BJ (cell line): Measurements from ENCODE around the gene BSDC1. TPM values are rescaled to one million over a fixed set of nuclear protein-coding genes. Genes with fewer than 3 reads are reported as not detected.
A peak's percentile ranks its signal among the peaks of the same experiment; 100 is the strongest.

Source experiments
- CTCF ChIA-PET: fragments of 350-600 bp; formaldehyde crosslinking; extraction: SDS; loops from one replicate; lab custom pipeline; 2021; ENCODE audit warnings: antibody characterized with exemption, inconsistent platforms; lab: Yijun Ruan, JAX
- POLR2A ChIA-PET: fragments of 300-600 bp; sonication (Branson Sonifier 250); formaldehyde crosslinking; extraction: SDS; loops from one replicate; lab custom pipeline; 2021; ENCODE audit warnings: antibody characterized with exemption; lab: Charles Lee
- DNase-seq: peaks from one replicate; pipeline ENCODE4 v3.0.0-alpha.2; 2011; ENCODE audit warnings: low read depth
- H3K27me3 ChIP-seq: 2 replicates; pipeline ENCODE4 v1.6.0; 2011; ENCODE audit warnings: low read length; ENCODE audit not compliant: control insufficient read depth, insufficient read depth
- H3K36me3 ChIP-seq: 2 replicates; pipeline ENCODE4 v1.5.1; 2011; ENCODE audit warnings: low read length; ENCODE audit not compliant: control insufficient read depth, insufficient read depth
- H3K4me3 ChIP-seq: 2 replicates; pipeline ENCODE4 v1.5.1; 2011; ENCODE audit warnings: low read depth, mild to moderate bottlenecking, control low read depth, low read length
- polyA plus RNA-seq: library from polyadenylated mRNA; depleted of rRNA; stranded (reverse); fragments of >200 nt; gene quantifications from 2 replicates; pipeline ENCODE4 v1.2.3, GENCODE V29; 2011
- TF ChIP-seq, protein P1 (sequence below): IDR thresholded peaks from 2 replicates; pipeline ENCODE4 v1.5.1; 2011; ENCODE audit warnings: low read depth, mild to moderate bottlenecking, control low read depth, inconsistent platforms, low read length, moderate library complexity; ENCODE audit not compliant: insufficient read depth

Gene BSDC1
- polyA plus RNA-seq, 1 experiment: 74.1 TPM

DNA sequence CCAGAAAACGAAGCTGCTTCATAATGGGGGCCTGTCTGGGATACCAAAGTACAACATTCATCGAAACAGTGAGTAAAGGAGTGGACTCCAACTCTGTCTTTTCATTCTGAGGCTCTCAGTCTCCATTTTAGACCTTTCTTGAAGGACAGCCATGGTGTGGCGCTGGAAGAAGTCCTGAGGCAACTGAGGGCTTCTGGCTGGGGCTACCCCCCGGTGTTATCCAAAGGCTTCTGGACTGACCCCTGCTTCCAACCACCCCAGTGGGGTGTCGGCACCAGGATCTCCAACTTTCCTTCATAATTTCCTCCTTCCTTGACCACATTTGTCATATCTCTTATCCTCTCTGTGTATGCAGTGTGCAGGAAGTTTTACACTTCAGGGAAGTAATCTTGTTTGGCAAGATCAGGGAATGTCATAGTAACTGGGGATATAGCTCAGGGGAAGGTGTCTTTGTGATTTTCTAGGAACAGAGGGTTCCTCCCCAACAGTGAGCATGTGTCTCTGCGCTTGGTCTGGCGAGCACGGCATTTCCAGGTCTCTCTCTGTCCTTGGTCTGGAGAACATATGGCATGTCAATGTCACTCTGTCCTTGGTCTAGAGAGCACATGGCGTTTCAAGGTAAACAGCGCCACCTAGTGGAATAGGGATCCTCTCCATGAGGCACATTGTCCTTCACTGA is 19.4 kb upstream of the BSDC1 start:
- Histone ChIP-seq H3K4me3 (no peak overlapping the region), H3K36me3 (no peaks in the 10 kb centered on the region), H3K27me3 (peaks cover 6% of the 10 kb centered on the region)
- CTCF ChIA-PET: interaction anchor here (0.6 to 6.5 kb wide), 11 partner anchors 9 to 215 kb away, joined by 3 to 120 read pairs (median 4); partner anchors contain the start of genes BSDC1 and CCDC28B
- DNase-seq: no peak
- POLR2A ChIA-PET: no interaction called here
- TF ChIP-seq, protein P1, sequence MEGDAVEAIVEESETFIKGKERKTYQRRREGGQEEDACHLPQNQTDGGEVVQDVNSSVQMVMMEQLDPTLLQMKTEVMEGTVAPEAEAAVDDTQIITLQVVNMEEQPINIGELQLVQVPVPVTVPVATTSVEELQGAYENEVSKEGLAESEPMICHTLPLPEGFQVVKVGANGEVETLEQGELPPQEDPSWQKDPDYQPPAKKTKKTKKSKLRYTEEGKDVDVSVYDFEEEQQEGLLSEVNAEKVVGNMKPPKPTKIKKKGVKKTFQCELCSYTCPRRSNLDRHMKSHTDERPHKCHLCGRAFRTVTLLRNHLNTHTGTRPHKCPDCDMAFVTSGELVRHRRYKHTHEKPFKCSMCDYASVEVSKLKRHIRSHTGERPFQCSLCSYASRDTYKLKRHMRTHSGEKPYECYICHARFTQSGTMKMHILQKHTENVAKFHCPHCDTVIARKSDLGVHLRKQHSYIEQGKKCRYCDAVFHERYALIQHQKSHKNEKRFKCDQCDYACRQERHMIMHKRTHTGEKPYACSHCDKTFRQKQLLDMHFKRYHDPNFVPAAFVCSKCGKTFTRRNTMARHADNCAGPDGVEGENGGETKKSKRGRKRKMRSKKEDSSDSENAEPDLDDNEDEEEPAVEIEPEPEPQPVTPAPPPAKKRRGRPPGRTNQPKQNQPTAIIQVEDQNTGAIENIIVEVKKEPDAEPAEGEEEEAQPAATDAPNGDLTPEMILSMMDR: peak; percentile 78

DNA sequence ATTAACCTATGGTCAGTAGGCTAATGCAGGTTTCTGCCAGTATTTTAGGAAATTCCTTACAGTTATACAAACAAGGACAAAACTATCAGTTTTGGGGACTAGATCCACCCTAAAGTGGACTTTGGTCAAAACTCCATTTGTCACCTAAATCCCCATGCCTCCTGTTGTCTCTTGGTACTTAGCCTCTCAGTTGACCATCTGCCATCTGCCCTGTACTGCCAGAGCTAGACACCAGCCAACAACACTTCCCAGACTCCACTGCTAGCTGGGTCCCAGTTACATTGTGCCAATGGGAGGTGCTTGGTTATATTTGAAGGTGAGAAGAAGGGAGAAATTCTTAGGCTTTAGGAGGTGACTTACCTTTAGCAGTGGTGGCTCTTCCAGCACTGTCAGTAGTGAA is 17.0 kb upstream of the BSDC1 start:
- H3K4me3 ChIP-seq: no peak overlapping the region
- DNase-seq: no peak
- ChIA-PET CTCF (interaction anchor here (0.8 to 6.5 kb wide), 4 partner anchors 9 to 195 kb away, joined by 3 to 120 read pairs (median 4); no protein-coding TSS in a partner anchor), POLR2A (interaction anchor here (0.6 kb wide), 1 partner anchor 58 kb away, joined by 5 read pairs; no protein-coding TSS in a partner anchor)
- peaks cover 9% of the 10 kb centered on the region for H3K27me3 ChIP-seq
- TF ChIP-seq, protein P1: no peak
- H3K36me3 ChIP-seq: no peaks in the 10 kb centered on the region

GRCh38 chr1:32406629-32407111 is 12.4 kb upstream of the BSDC1 start:
- no peak overlapping the region for H3K4me3 ChIP-seq
- TF ChIP-seq, protein P1: no peak
- ChIA-PET POLR2A (no interaction called here), CTCF (interaction anchor here (1.6 kb wide), 1 partner anchor 191 kb away, joined by 8 read pairs; no protein-coding TSS in a partner anchor)
- DNase-seq: no peak
- peaks cover 4% of the 10 kb centered on the region for H3K27me3 ChIP-seq
- no peaks in the 10 kb centered on the region for H3K36me3 ChIP-seq

GRCh38 chr1:32405672-32406467 is 11.6 kb upstream of the BSDC1 start:
- Histone ChIP-seq H3K36me3 (no peaks in the 10 kb centered on the region), H3K4me3 (no peak overlapping the region), H3K27me3 (peaks cover 4% of the 10 kb centered on the region)
- TF ChIP-seq, protein P1: no peak
- no peak for DNase-seq
- CTCF ChIA-PET: interaction anchor here (0.7 to 1.6 kb wide), 3 partner anchors 9 to 190 kb away, joined by 3 to 11 read pairs (median 8); no protein-coding TSS in a partner anchor
- POLR2A ChIA-PET: no interaction called here
